ENCODE measurements around the gene INCA1. TPM values are rescaled to one million over a fixed set of nuclear protein-coding genes. Genes with fewer than 3 reads are reported as not detected.

Gene INCA1
- total RNA-seq (under 1 TPM; 0.18 to 0.37 TPM), polyA plus RNA-seq (0.58 TPM)

- Mint-ChIP-seq H3K4me1 (peaks cover 18 to 33% (median 26%) of the 10 kb centered on the region in 3 donors), H3K9me3 (no peaks in the 10 kb centered on the region), H3K4me3 (peak within 1 kb of the TSS; percentile 80 to 88 (median 84)), H3K36me3 (peaks cover 0 to 18% (median 0%) of the 10 kb centered on the region in 3 donors), H3K27me3 (no peaks in the 10 kb centered on the region), H3K27ac (peak within 1 kb of the TSS; percentile 75 to 95 (median 87))
- Histone ChIP-seq H3K27ac (ENCODE audit: low read depth, low read length) (peak within 1 kb of the TSS; percentile 51), H3K27me3 (ENCODE audit: insufficient read depth, low read length, poor library complexity, severe bottlenecking) (no peaks in the 10 kb centered on the region), H3K4me1 (ENCODE audit: insufficient read depth, low read length) (peaks cover 21% of the 10 kb centered on the region), H3K4me3 (ENCODE audit: low read length) (peak within 1 kb of the TSS; percentile 61), H3K9me3 (ENCODE audit: low read length) (no peaks in the 10 kb centered on the region), H3K36me3 (ENCODE audit: insufficient read depth, low read length) (peaks cover 4% of the 10 kb centered on the region)
- POLR2A ChIA-PET: interaction anchor here (0.6 to 2.6 kb wide), 8 partner anchors 8 to 81 kb away, joined by 3 to 20 read pairs (median 6); partner anchors contain the start of genes CAMTA2, PFN1 and SPAG7
- DNase-seq: peak; percentile 84 to 93 (median 91)
- CTCF ChIA-PET: interaction anchor here (1.0 to 1.9 kb wide), 11 partner anchors 8 to 95 kb away, joined by 3 to 7 read pairs (median 4); partner anchors contain the start of genes CHRNE, RNF167, SLC25A11 and SLC52A1
Observed at GRCh38 chr17:4997302-4998026, at the start of gene INCA1, which contains the start of gene KIF1C. TSS of gene INCA1 (minus strand) at chr17:4997522. CDS start at chr17:4994437, 3,085 bp downstream. TSS of gene KIF1C (plus strand) at chr17:4997950. CDS start at chr17:5000247, 2,297 bp downstream.

GRCh38 chr17:5045496-5045895 lies 48.2 kb upstream of the INCA1 start:
- ChIA-PET CTCF (interaction anchor here (1.1 to 3.9 kb wide), 5 partner anchors 10 to 136 kb away, joined by 3 to 27 read pairs (median 5); partner anchors contain the start of gene SLC52A1), POLR2A (interaction anchor here (0.6 to 0.9 kb wide), 8 partner anchors 10 to 1080 kb away, joined by 3 to 7 read pairs (median 4); partner anchors contain the start of genes INCA1 and PFN1)
- no peak overlapping the region for H3K4me3 ChIP-seq (ENCODE audit: low read length)
- DNase-seq: peak in 1 of 5 donors; percentile 42
- no peak overlapping the region for H3K27ac ChIP-seq (ENCODE audit: low read depth, low read length)
- H3K36me3 ChIP-seq (ENCODE audit: insufficient read depth, low read length): no peaks in the 10 kb centered on the region
- peak overlapping the region; percentile 4 to 86 (median 70) for H3K27ac Mint-ChIP-seq
- H3K9me3 Mint-ChIP-seq: peaks cover 0 to 1% (median 0%) of the 10 kb centered on the region in 5 donors
- no peaks in the 10 kb centered on the region for H3K27me3 ChIP-seq (ENCODE audit: insufficient read depth, low read length, poor library complexity, severe bottlenecking)
- no peaks in the 10 kb centered on the region for H3K9me3 ChIP-seq (ENCODE audit: low read length)
- peaks cover 0 to 1% (median 0%) of the 10 kb centered on the region in 3 donors for H3K36me3 Mint-ChIP-seq
- H3K4me1 ChIP-seq (ENCODE audit: insufficient read depth, low read length): peaks cover 74% of the 10 kb centered on the region
- H3K4me1 Mint-ChIP-seq: peaks cover 45 to 80% (median 62%) of the 10 kb centered on the region in 3 donors
- H3K4me3 Mint-ChIP-seq: peak overlapping the region in 6 of 7 donors; percentile 17 to 79 (median 42)
- no peaks in the 10 kb centered on the region for H3K27me3 Mint-ChIP-seq

GRCh38 chr17:5044630-5045029 lies 47.3 kb upstream of the INCA1 start:
- H3K27me3 Mint-ChIP-seq: no peaks in the 10 kb centered on the region
- Histone ChIP-seq H3K36me3 (ENCODE audit: insufficient read depth, low read length) (no peaks in the 10 kb centered on the region), H3K27me3 (ENCODE audit: insufficient read depth, low read length, poor library complexity, severe bottlenecking) (no peaks in the 10 kb centered on the region), H3K9me3 (ENCODE audit: low read length) (no peaks in the 10 kb centered on the region), H3K27ac (ENCODE audit: low read depth, low read length) (no peak overlapping the region), H3K4me1 (ENCODE audit: insufficient read depth, low read length) (peaks cover 65% of the 10 kb centered on the region), H3K4me3 (ENCODE audit: low read length) (no peak overlapping the region)
- H3K4me1 Mint-ChIP-seq: peaks cover 42 to 80% (median 63%) of the 10 kb centered on the region in 3 donors
- H3K27ac Mint-ChIP-seq: peak overlapping the region; percentile 51 to 90 (median 75)
- H3K4me3 Mint-ChIP-seq: peak overlapping the region in 6 of 7 donors; percentile 5 to 55 (median 24)
- DNase-seq: no peak
- peaks cover 0 to 1% (median 0%) of the 10 kb centered on the region in 3 donors for H3K36me3 Mint-ChIP-seq
- ChIA-PET POLR2A (no interaction called here), CTCF (interaction anchor here (0.8 to 3.9 kb wide), 3 partner anchors 13 to 17 kb away, joined by 3 to 27 read pairs (median 5); no protein-coding TSS in a partner anchor)
- H3K9me3 Mint-ChIP-seq: peaks cover 0 to 2% (median 0%) of the 10 kb centered on the region in 5 donors

GRCh38 chr17:5043524-5043923 lies 46.2 kb upstream of the INCA1 start:
- peak overlapping the region in 7 of 8 donors; percentile 29 to 95 (median 76) for H3K27ac Mint-ChIP-seq
- CTCF ChIA-PET: interaction anchor here (3.9 kb wide), 1 partner anchor 12 kb away, joined by 27 read pairs; no protein-coding TSS in a partner anchor
- DNase-seq: no peak
- H3K36me3 Mint-ChIP-seq: peaks cover 0 to 1% (median 0%) of the 10 kb centered on the region in 3 donors
- H3K4me1 Mint-ChIP-seq: peaks cover 35 to 72% (median 56%) of the 10 kb centered on the region in 3 donors
- Histone ChIP-seq H3K36me3 (ENCODE audit: insufficient read depth, low read length) (no peaks in the 10 kb centered on the region), H3K27ac (ENCODE audit: low read depth, low read length) (no peak overlapping the region), H3K4me3 (ENCODE audit: low read length) (no peak overlapping the region), H3K27me3 (ENCODE audit: insufficient read depth, low read length, poor library complexity, severe bottlenecking) (no peaks in the 10 kb centered on the region), H3K9me3 (ENCODE audit: low read length) (no peaks in the 10 kb centered on the region), H3K4me1 (ENCODE audit: insufficient read depth, low read length) (peaks cover 54% of the 10 kb centered on the region)
- H3K4me3 Mint-ChIP-seq: peak overlapping the region in 6 of 7 donors; percentile 45 to 88 (median 78)
- POLR2A ChIA-PET: interaction anchor here (0.6 to 0.7 kb wide), 2 partner anchors 10 to 144 kb away, joined by 5 to 6 read pairs; no protein-coding TSS in a partner anchor
- H3K27me3 Mint-ChIP-seq: no peaks in the 10 kb centered on the region
- peaks cover 0 to 2% (median 0%) of the 10 kb centered on the region in 5 donors for H3K9me3 Mint-ChIP-seq

GRCh38 chr17:5042157-5043022 lies 45.1 kb upstream of the INCA1 start:
- no peaks in the 10 kb centered on the region for H3K9me3 ChIP-seq (ENCODE audit: low read length)
- H3K4me1 ChIP-seq (ENCODE audit: insufficient read depth, low read length): peaks cover 43% of the 10 kb centered on the region
- ChIA-PET CTCF (interaction anchor here (0.9 to 1.1 kb wide), 3 partner anchors 10 to 21 kb away, joined by 3 to 4 read pairs (median 3); no protein-coding TSS in a partner anchor), POLR2A (interaction anchor here (0.7 kb wide), 1 partner anchor 64 kb away, joined by 6 read pairs; no protein-coding TSS in a partner anchor)
- Mint-ChIP-seq H3K27me3 (no peaks in the 10 kb centered on the region), H3K4me3 (peak overlapping the region; percentile 73 to 92 (median 86)), H3K27ac (peak overlapping the region; percentile 80 to 98 (median 94)), H3K4me1 (peaks cover 29 to 64% (median 47%) of the 10 kb centered on the region in 3 donors), H3K36me3 (peaks cover 0 to 1% (median 0%) of the 10 kb centered on the region in 3 donors), H3K9me3 (peaks cover 0 to 2% (median 0%) of the 10 kb centered on the region in 5 donors)
- H3K36me3 ChIP-seq (ENCODE audit: insufficient read depth, low read length): no peaks in the 10 kb centered on the region
- peak in 3 of 5 donors; percentile 17 to 60 (median 22) for DNase-seq
- H3K4me3 ChIP-seq (ENCODE audit: low read length): peak overlapping the region; percentile 72
- H3K27me3 ChIP-seq (ENCODE audit: insufficient read depth, low read length, poor library complexity, severe bottlenecking): no peaks in the 10 kb centered on the region
- peak overlapping the region; percentile 57 for H3K27ac ChIP-seq (ENCODE audit: low read depth, low read length)

GRCh38 chr17:5035315-5035714 lies 38.0 kb upstream of the INCA1 start, which contains the start of gene SLC52A1:
TSS of gene SLC52A1 (minus strand) at chr17:5035426. CDS start at chr17:5034606, 820 bp downstream.
- peak within 1 kb of the TSS in 2 of 8 donors; percentile 39 to 84 for H3K27ac Mint-ChIP-seq
- H3K4me1 ChIP-seq (ENCODE audit: insufficient read depth, low read length): peaks cover 18% of the 10 kb centered on the region
- no peaks in the 10 kb centered on the region for H3K9me3 ChIP-seq (ENCODE audit: low read length)
- no peak for DNase-seq
- H3K9me3 Mint-ChIP-seq: no peaks in the 10 kb centered on the region
- H3K4me3 ChIP-seq (ENCODE audit: low read length): no peak within 1 kb of the TSS
- H3K36me3 Mint-ChIP-seq: peaks cover 0 to 3% (median 0%) of the 10 kb centered on the region in 3 donors
- peaks cover 16 to 52% (median 27%) of the 10 kb centered on the region in 3 donors for H3K4me1 Mint-ChIP-seq
- H3K27ac ChIP-seq (ENCODE audit: low read depth, low read length): no peak within 1 kb of the TSS
- CTCF ChIA-PET: interaction anchor here (0.7 to 4.5 kb wide), 12 partner anchors 11 to 126 kb away, joined by 3 to 24 read pairs (median 4); partner anchors contain the start of genes KIF1C and SPAG7
- POLR2A ChIA-PET: interaction anchor here (0.6 to 2.1 kb wide), 3 partner anchors 10 to 501 kb away, joined by 3 to 12 read pairs (median 4); no protein-coding TSS in a partner anchor
- no peaks in the 10 kb centered on the region for H3K36me3 ChIP-seq (ENCODE audit: insufficient read depth, low read length)
- H3K27me3 ChIP-seq (ENCODE audit: insufficient read depth, low read length, poor library complexity, severe bottlenecking): no peaks in the 10 kb centered on the region
- H3K4me3 Mint-ChIP-seq: peak within 1 kb of the TSS in 6 of 7 donors; percentile 13 to 72 (median 42)
- H3K27me3 Mint-ChIP-seq: no peaks in the 10 kb centered on the region
